GM21576 (cell line): ENCODE data around the gene CPEB4.

Experiments used
- ATAC-seq: cut with Tn5 transposase; IDR thresholded peaks from one replicate; pipeline ENCODE4 v1.9.1; 2021; ENCODE audit warnings: mild to moderate bottlenecking, moderate library complexity; ENCODE audit not compliant: unreplicated experiment

CPEB4 gene

DNA sequence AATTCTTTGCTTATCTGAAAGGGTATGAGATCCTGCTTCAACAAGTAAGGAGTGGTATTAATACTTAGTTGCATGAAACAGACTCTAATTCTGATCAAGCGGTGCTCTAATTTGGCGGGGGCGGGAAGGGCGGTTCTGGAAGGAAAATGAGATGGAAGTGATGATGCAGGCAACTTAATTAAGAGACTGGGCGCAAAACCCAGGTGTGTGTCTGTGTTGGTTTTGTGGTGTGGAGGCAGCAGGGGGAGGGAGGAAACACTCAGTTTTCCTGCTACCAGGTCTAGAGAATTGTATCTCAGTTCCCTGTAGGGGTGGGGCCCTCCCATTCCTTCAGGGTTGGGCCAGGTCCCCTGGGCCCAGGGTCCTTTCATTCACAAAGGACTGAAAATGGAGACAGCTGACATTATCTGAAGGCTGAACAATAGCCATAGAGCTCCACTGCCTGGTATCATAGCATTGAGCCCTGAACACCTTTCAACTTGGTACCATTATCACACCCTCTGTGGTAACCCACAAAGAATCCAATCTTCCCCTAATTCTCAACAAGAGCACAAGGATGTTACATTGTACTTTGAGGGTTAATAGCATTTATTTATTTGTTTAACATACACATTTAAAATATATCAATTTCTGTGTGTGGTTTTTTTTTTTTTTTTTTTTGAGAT is 83.7 kb downstream of the CPEB4 start:
- ATAC-seq = no peak

DNA sequence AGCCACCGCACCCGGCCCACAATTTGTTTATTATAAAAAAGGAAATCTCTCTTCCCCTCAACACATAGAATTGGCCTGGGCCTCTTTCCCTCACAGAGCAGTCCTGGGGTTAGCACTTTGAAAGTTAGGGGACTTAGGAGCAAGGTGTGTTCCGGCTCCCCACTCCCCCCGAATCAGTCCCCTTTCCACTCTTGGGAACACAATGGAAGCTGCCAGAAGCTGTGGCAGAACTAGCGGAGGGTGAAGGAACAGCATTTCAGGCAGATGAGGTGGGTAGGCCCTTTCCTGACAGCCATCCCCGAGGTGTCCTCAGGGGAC is 84.4 kb downstream of the CPEB4 start:
- ATAC-seq = no peak

DNA sequence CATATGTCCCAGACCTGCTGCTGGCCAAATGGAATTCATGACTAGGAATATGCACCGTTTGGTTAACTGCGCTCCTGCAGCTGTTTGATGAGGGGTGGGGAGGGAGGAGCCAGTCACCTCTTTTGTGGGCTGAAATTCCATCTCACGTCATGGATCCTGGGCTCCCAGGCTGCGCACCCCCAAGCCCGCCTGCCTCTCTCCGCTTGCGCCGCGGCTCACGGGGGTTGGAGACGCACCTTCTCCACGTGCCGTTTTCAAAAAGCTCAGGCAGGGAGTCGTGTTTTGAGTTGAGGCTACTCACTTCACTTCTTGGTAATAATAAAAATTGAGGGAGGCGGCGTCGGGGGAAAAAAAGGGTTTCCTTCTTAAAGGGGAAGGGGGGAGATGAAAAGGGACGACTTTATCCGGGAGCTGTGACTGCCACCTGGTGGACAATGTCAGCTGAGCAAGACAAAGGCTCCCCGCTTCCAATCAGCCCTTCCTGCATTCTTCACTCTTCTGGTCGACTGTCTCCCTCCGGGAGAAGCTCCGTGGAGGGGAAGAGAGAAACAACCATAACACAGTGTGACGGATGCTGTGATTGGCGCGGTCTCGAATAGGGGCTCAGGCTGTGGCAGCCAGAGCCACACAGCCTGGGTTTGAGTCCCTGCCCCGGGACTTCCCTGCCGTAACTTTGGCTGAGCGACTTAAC is 84.9 kb downstream of the CPEB4 start:
- ATAC-seq = peak; percentile 50

DNA sequence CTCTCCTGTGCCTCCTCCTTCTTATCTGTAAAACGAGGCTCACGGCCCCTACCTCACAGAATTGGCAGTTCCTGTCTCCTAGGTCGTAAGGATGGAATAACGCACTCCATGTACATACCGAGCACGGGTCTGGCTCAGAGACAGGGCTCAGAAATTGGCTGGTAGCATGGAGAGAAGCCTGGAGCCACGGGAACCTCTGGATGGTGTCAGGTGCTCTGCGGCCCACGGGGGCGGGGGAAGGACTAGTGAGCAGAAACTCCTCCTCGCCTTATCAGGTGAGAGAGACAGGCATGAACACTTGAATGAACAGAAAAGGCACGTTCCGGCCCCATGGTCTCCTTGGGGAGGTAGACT is 85.4 kb downstream of the CPEB4 start:
- peak; percentile 20 for ATAC-seq

- ATAC-seq = no peak
Observed at GRCh38 chr5:173974688-173975239, 86.6 kb downstream of the CPEB4 start.

DNA sequence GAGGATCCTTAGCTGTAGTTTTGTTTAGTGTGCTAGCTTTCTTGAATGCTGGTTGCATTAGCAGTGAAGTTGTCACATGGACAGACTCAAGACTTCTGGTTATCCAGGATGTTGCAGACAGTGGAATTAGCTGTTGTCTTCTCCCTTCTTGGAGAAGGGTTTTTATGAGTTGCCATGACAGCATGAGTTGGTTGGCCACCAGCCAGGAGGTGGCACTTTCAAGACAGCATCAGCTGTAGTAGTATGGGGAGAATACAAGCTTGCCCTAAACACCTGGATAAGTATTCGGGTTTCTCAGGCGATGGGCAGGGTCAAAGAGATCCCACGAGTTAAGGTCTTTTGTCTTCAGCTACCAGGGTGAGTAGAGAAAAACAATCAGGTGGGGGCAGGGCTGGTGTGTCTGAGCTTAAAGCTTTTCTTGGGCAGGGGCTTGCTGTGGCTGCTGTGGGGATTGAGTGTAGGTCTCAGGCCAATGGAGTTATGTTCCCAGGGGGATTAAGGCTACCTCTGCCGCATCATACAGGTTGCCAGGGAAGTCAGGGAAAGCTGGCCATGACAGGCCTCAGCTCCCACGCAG is 93.1 kb downstream of the CPEB4 start:
- ATAC-seq = no peak

DNA sequence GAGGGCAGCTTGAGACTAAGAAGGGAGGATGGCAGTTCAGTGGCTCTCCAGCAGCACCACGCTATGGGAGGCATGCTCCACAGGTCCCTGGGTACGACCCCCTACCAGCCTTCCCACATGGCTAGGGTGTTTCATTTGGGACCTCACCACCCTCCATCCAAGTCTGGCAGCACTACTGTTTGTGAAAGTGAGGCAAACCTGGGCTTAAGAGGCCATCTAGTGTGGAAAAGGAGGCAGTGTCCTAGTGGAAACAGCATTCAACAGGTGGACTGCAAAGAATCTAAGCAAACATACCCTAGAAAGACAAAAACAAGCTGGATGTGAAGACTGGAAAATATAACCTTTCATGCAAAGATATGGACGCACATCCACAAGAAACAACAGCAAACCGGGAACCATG is 96.1 kb downstream of the CPEB4 start:
- no peak for ATAC-seq

DNA sequence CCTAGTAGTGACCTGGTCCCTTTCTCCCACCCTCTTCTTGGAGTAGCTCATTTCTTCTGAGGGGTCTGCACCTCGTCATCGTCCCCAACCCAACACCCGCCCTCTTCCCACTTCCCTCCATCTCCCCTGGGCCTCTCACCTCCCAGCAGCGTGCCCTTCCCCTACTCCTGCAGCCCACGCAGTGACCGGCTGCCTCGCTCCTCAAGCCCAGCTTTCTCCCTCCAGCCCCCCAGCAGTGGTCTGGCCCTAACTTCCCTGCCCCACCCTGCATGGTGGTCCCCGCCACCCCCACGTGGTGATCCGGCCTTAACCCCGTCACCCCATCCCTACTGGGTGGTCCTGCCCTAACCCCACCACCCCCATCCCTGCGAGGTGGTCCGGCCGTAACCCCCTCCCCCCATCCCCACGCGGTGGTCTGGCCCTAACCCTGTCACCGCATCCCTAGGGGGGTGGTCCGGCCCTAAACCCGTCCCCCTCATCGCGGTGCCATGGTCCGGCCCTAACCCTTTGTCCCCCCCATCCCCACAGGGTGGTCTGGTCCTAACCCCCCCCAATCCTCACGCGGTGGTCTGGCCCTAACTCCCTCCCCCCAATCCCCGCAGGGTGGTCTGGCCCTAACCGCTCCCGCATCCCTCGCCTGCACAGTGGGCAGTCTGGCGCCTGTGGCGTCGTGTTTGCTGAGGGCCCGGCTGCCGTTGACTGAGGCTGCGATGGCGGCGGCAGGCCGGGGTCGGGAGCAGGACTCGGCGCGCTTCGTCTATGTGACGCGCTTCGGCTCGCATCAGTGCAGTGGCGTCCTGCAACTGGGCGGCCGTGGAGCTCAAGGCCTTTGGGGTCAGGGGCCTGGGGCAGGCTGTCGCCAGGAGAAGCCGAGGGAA is 100.6 kb downstream of the CPEB4 start, which contains the start of gene C5orf47:
Gene C5orf47, plus strand, starts transcription at position 617 of the 878 bp plus-strand sequence. Its CDS starts 94 bp downstream, at position 711.
- no peak for ATAC-seq

DNA sequence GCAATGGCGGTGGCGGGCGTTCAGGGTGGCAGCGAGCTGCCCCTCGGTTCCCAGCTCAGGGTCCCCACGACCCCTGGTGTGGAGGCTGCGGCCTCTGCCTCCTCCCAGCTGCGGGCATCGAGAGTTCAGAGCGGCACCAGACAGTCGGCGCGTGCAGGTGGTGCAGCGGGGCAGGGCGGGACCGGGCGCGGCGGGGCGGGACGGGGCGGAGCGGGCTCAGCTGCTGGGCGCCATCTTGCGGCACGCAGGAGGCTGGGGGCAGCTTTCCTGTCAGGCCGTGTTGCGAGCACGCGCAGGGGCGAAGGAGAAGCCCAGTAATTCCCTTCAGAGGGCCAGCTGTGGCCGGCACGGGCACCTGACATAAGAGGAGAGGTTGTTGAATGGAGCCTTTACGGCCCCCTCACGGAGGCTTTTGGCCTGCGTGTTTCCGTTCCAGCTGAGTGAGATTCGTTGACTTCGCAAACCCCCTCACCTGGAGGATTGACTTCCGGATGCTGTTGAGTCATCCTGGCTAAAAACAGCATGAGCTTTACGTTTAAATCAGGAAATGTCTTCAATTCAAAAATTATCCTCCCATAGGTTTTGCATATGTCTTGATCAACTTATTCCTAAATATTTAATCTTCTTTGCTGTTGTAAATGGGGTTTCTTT is 101.4 kb downstream of the CPEB4 start:
- no peak for ATAC-seq

DNA sequence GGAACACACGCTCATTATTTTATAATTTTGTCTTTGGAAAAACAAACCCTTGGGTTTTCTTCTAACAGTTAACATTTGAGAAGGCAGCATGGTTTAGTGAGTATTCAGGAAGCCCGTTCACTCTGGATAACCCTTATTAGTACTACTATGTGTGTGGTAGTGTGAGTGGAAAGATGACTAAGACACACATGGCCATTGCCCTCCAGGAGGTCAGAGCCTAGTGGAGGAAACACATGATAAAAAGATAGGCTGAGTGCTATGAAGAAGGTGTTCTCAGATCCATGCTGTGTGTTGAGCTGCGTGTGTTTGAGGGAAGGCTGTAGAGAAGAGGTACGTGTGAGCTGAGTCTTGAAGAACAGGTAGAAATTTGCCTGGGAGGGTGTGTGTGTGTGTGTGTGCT is 109.2 kb downstream of the CPEB4 start:
- no peak for ATAC-seq

GRCh38 chr5:173998531-173998930 is 110.4 kb downstream of the CPEB4 start:
- ATAC-seq = no peak

DNA sequence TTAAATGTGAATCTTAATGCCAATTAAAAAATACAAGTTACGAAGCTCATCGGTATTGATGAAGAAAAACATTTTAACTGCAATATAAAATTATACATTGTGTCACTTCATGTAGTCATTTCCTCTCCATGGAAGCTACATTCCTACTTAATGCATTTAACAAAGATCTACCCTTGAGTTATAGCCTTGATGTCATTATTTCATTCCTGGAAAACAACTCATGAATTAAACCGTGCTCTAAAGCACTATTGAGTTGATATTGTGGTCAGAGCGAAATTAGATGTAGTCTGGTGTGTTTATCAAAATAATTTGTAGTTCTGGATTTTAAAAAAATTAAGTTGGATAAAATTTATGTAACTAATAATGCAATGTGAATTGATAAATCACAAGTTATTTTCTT is 111.9 kb downstream of the CPEB4 start:
- no peak for ATAC-seq

GRCh38 chr5:174003795-174004194 is 115.6 kb downstream of the CPEB4 start:
- no peak for ATAC-seq

- no peak for ATAC-seq
Observed at GRCh38 chr5:174008922-174009321, 120.8 kb downstream of the CPEB4 start.

DNA sequence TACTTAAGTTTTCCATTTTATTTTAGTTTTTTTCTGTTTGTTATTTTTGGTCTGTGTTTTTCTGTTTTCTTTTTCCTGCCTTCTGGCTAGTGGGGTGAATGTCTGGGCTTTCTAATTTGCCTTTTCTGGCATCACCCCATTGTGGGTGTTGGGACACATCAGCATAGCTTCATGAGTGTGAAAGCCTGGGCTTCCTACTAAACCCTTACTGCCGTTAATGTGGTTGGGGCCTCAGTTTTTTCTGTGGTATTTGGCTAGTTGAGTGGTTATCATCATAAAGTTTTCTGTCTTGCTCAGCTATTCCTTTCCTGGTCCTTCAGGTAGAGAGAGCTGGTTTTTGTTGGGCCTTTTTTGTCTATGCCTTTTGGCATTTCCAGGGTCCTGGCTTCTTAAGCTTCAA is 122.2 kb downstream of the CPEB4 start:
- ATAC-seq = no peak

DNA sequence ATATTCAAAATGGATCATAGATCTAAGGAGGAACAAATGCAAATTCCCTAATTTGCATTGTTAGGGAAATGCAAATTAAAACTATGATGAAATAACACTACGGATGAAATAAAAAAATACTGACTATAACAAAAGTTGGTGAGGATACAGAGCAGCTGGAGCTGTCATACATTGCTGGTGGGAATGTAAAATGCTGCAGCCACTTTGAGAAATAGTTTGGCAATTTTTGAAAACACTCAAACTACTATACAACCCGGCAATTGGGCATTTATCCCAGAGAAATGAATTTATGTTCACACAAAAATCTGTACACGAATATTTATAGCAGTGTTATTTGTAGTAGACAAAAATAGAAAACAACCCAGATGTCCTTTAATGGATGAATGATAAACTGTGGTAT is 123.3 kb downstream of the CPEB4 start:
- no peak for ATAC-seq
